ENCODE measurements around the gene VCP. TPM values are rescaled to one million over a fixed set of nuclear protein-coding genes. Genes with fewer than 3 reads are reported as not detected.

Gene VCP
- total RNA-seq, 1 donor from 2014 or later = 185 TPM

- peak; percentile 1 for ATAC-seq
- no peaks in the 10 kb centered on the region for H3K27me3 ChIP-seq
- peak overlapping the region; percentile 92 for H3K27ac ChIP-seq
- no peak for DNase-seq
- no peaks in the 10 kb centered on the region for H3K9me3 ChIP-seq
- peaks cover 17% of the 10 kb centered on the region for H3K4me1 ChIP-seq
- peaks cover 57% of the 10 kb centered on the region for H3K36me3 ChIP-seq
- TF ChIP-seq CTCF (IDR thresholded peaks at IDR 0.05) = no peak
- intact Hi-C loops (cut with DNase I) = no loop called here
- H3K4me3 ChIP-seq = peak overlapping the region; percentile 86
These were observed 30.0 kb upstream of the VCP start for GRCh38 chr9:35102465-35102768.

- ATAC-seq = no peak
- intact Hi-C loops (cut with DNase I) = no loop called here
- H3K27ac ChIP-seq = no peak overlapping the region
These were observed 25.1 kb upstream of the VCP start for GRCh38 chr9:35097573-35097972.

GRCh38 chr9:35096035-35096849 lies 23.8 kb upstream of the VCP start, which contains the start of gene PIGO:
PIGO (minus strand) TSS chr9:35096591; CDS start chr9:35095565, 1,026 bp downstream.
- TF ChIP-seq CTCF (IDR thresholded peaks at IDR 0.05) = peak; percentile 65
- DNase-seq (peak; percentile 96), ATAC-seq (peak; percentile 96)
- Histone ChIP-seq H3K4me1 (peaks cover 6% of the 10 kb centered on the region), H3K27me3 (no peaks in the 10 kb centered on the region), H3K36me3 (peaks cover 42% of the 10 kb centered on the region), H3K4me3 (peak within 1 kb of the TSS; percentile 65), H3K27ac (peak within 1 kb of the TSS; percentile 94), H3K9me3 (no peaks in the 10 kb centered on the region)
- intact Hi-C loops (cut with DNase I) = no loop called here

More at GRCh38 chr9:35097573-35097972, 25.1 kb upstream of the VCP start:
- DNase-seq = no peak
- H3K36me3 ChIP-seq = peaks cover 37% of the 10 kb centered on the region
- peaks cover 18% of the 10 kb centered on the region for H3K4me1 ChIP-seq
- TF ChIP-seq CTCF (IDR thresholded peaks at IDR 0.05) = no peak
- H3K27me3 ChIP-seq = no peaks in the 10 kb centered on the region
- H3K9me3 ChIP-seq = no peaks in the 10 kb centered on the region
- no peak overlapping the region for H3K4me3 ChIP-seq

- DNase-seq = no peak
- no peak for TF ChIP-seq CTCF (IDR thresholded peaks at IDR 0.05)
- H3K27ac ChIP-seq = no peak overlapping the region
- H3K27me3 ChIP-seq = no peaks in the 10 kb centered on the region
- no peaks in the 10 kb centered on the region for H3K9me3 ChIP-seq
- peaks cover 61% of the 10 kb centered on the region for H3K36me3 ChIP-seq
- H3K4me3 ChIP-seq = no peak overlapping the region
- intact Hi-C loops (cut with DNase I) = no loop called here
- H3K4me1 ChIP-seq = peaks cover 6% of the 10 kb centered on the region
- ATAC-seq = no peak
These were observed 19.1 kb upstream of the VCP start for GRCh38 chr9:35091536-35091935.

GRCh38 chr9:35089434-35089833 lies 17.0 kb upstream of the VCP start:
- Histone ChIP-seq H3K9me3 (no peaks in the 10 kb centered on the region), H3K4me3 (no peak overlapping the region), H3K4me1 (no peaks in the 10 kb centered on the region), H3K27me3 (no peaks in the 10 kb centered on the region), H3K27ac (no peak overlapping the region), H3K36me3 (peaks cover 61% of the 10 kb centered on the region)
- no peak for TF ChIP-seq CTCF (IDR thresholded peaks at IDR 0.05)
- no peak for ATAC-seq
- intact Hi-C loops (cut with DNase I) = no loop called here
- DNase-seq = no peak
